SH-SY5Y (cell line): Measurements from ENCODE around the gene CLSTN2.

ENCODE experiments used
- GATA2 ChIP-seq: IDR thresholded peaks from 2 replicates; pipeline ENCODE4 v1.6.1; 2011; ENCODE audit warnings: mild to moderate bottlenecking, low read depth, low read length
- GATA3 ChIP-seq: IDR thresholded peaks from 2 replicates; pipeline ENCODE4 v1.6.1; 2011; ENCODE audit warnings: low read depth, mild to moderate bottlenecking, low read length, moderate library complexity

GRCh38 chr3:140347151-140347550, 412.2 kb downstream of the CLSTN2 start:
- no peak for TF ChIP-seq GATA3
- no peak for TF ChIP-seq GATA2
